Hepatocyte (in vitro differentiated cells): ENCODE data around the gene MBOAT2.

Experiments
- CTCF ChIP-seq: fragments of 200-600 bp; sonication (generic); IDR thresholded peaks from 2 replicates; pipeline ENCODE4 v1.5.1; 2016; ENCODE audit warnings: antibody characterized with exemption, mild to moderate bottlenecking; ENCODE audit not compliant: poor library complexity
- EZH2 ChIP-seq: fragments of 200-600 bp; sonication (generic); IDR thresholded peaks from 2 replicates; pipeline ENCODE4 v1.6.1; 2016; ENCODE audit warnings: antibody characterized with exemption, mild to moderate bottlenecking, borderline replicate concordance
- EZH2phosphoT487 ChIP-seq: fragments of 200-600 bp; sonication (generic); IDR thresholded peaks from one replicate; pipeline ENCODE4 v1.6.1; 2018; ENCODE audit warnings: antibody characterized with exemption, mild to moderate bottlenecking, low read depth, moderate library complexity; ENCODE audit not compliant: unreplicated experiment, severe bottlenecking

DNA sequence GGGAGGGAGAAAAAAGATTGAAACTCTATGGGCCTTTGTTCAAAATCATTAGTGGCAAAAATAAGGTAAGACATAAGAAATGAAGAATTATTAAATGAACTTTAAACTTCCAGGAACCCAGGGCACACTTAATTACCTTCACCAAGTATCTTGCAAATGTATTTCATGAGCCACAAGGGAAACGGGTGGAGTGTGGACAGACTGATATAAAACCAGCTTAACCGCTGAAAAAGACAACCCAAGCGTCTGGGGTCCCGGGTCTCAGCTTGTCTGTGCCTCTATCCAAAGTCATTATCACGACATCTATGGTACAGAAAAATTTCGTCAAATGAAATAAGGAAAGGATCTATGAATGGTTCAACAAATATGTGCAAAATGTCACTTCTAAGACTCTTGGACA, 13.9 kb upstream of the MBOAT2 start:
- TF ChIP-seq EZH2, result no peak
- no peak for TF ChIP-seq CTCF
- no peak for TF ChIP-seq EZH2phosphoT487
